GM19193 (cell line): Measurements from ENCODE around the gene LMO1.

ENCODE experiments used
- POLR2A ChIP-seq: IDR thresholded peaks from 4 replicates; pipeline ENCODE4 v1.6.1; 2011; ENCODE audit not compliant: insufficient read depth, insufficient read length; ENCODE audit errors: extremely low read depth

The LMO1 gene

GRCh38 chr11:8232414-8232813 lies 31.3 kb downstream of the LMO1 start:
- no peak for TF ChIP-seq POLR2A

- TF ChIP-seq POLR2A = no peak
Observed at GRCh38 chr11:8231979-8232378, 31.7 kb downstream of the LMO1 start.

GRCh38 chr11:8230921-8231847 lies 32.5 kb downstream of the LMO1 start:
- no peak for TF ChIP-seq POLR2A

- no peak for TF ChIP-seq POLR2A
Observed at GRCh38 chr11:8230178-8230859, 33.4 kb downstream of the LMO1 start.

- TF ChIP-seq POLR2A = no peak
Observed at GRCh38 chr11:8229299-8230177, 34.1 kb downstream of the LMO1 start.

GRCh38 chr11:8228231-8228630 lies 35.4 kb downstream of the LMO1 start:
- TF ChIP-seq POLR2A = no peak

GRCh38 chr11:8227156-8228152 lies 36.2 kb downstream of the LMO1 start:
- no peak for TF ChIP-seq POLR2A

- no peak for TF ChIP-seq POLR2A
Observed at GRCh38 chr11:8225589-8226036, 38.1 kb downstream of the LMO1 start.

GRCh38 chr11:8224711-8225110 lies 39.0 kb downstream of the LMO1 start:
- no peak for TF ChIP-seq POLR2A

- TF ChIP-seq POLR2A = no peak
Observed at GRCh38 chr11:8224161-8224591, 39.5 kb downstream of the LMO1 start.

- no peak for TF ChIP-seq POLR2A
Observed at GRCh38 chr11:8223513-8223900, 40.2 kb downstream of the LMO1 start.

GRCh38 chr11:8222820-8223512 lies 40.7 kb downstream of the LMO1 start:
- no peak for TF ChIP-seq POLR2A

- TF ChIP-seq POLR2A = no peak
Observed at GRCh38 chr11:8221917-8222495, 41.7 kb downstream of the LMO1 start.
